HL-60 (cell line): ENCODE results near the gene SMAD6.

ENCODE experiments used
- DNase-seq, 2 experiments: peaks; one replicate each; pipeline ENCODE4 v3.0.0-alpha.2; 2010 to 2020; ENCODE audit warnings: low read depth in 1 of 2, low spot score in 1 of 2
- H3K27ac ChIP-seq: fragments of 250-450 bp; sonication (Bioruptor Pico); replicated peaks from 2 replicates; pipeline ENCODE4 v1.5.1; 2020; ENCODE audit warnings: mild to moderate bottlenecking, moderate library complexity
- H3K27me3 ChIP-seq: fragments of 250-450 bp; sonication (Bioruptor Pico); 2 replicates; pipeline ENCODE4 v1.5.1; 2021; ENCODE audit warnings: mild to moderate bottlenecking, moderate library complexity; ENCODE audit not compliant: insufficient read depth, poor library complexity, severe bottlenecking
- H3K4me3 ChIP-seq: replicated peaks from 2 replicates; pipeline ENCODE4 v1.5.1; 2011; ENCODE audit warnings: mild to moderate bottlenecking, control low read depth, low read length; ENCODE audit not compliant: insufficient read depth
- CTCF ChIP-seq: IDR thresholded peaks from one replicate; pipeline ENCODE4 v1.5.1; 2011; ENCODE audit warnings: low read length, control low read depth, inconsistent platforms; ENCODE audit not compliant: insufficient read depth
- GABPA ChIP-seq: IDR thresholded peaks from 2 replicates; pipeline ENCODE4 v1.6.1; 2012; ENCODE audit warnings: low read depth
- POLR2AphosphoS5 ChIP-seq: IDR thresholded peaks from 2 replicates; pipeline ENCODE4 v1.6.1; 2012; ENCODE audit warnings: low read depth
- REST ChIP-seq: IDR thresholded peaks from 2 replicates; pipeline ENCODE4 v1.6.1; 2012; ENCODE audit warnings: low read depth; ENCODE audit not compliant: insufficient replicate concordance
- SPI1 ChIP-seq: IDR thresholded peaks from 2 replicates; pipeline ENCODE4 v1.6.1; 2012; ENCODE audit warnings: low read depth, mild to moderate bottlenecking, borderline replicate concordance

Gene SMAD6

GRCh38 chr15:66737243-66738010 lies 35.4 kb downstream of the SMAD6 start:
- TF ChIP-seq REST (no peak), CTCF (no peak), POLR2AphosphoS5 (no peak), SPI1 (no peak), GABPA (no peak)
- no peak for DNase-seq
- H3K27ac ChIP-seq = no peak overlapping the region
- H3K27me3 ChIP-seq = no peaks in the 10 kb centered on the region
- no peak overlapping the region for H3K4me3 ChIP-seq

- Histone ChIP-seq H3K27ac (no peak overlapping the region), H3K27me3 (no peaks in the 10 kb centered on the region), H3K4me3 (no peak overlapping the region)
- TF ChIP-seq SPI1 (no peak), CTCF (no peak), GABPA (no peak), REST (no peak), POLR2AphosphoS5 (no peak)
- no peak for DNase-seq
Measured at GRCh38 chr15:66738116-66738515, 36.1 kb downstream of the SMAD6 start.

GRCh38 chr15:66738595-66738994 lies 36.6 kb downstream of the SMAD6 start:
- H3K27ac ChIP-seq = no peak overlapping the region
- DNase-seq = no peak
- H3K4me3 ChIP-seq = no peak overlapping the region
- TF ChIP-seq GABPA (no peak), CTCF (no peak), SPI1 (no peak), REST (no peak), POLR2AphosphoS5 (no peak)
- H3K27me3 ChIP-seq = no peaks in the 10 kb centered on the region
